ENCODE results near the gene BSPRY. TPM values are rescaled to one million over a fixed set of nuclear protein-coding genes. Genes with fewer than 3 reads are reported as not detected.
"Not testable (repeated sequence)": the region's sequence is repeated elsewhere in the genome, so short reads cannot be mapped to it uniquely, and the experiment has no call there.

BSPRY gene
- total RNA-seq, 1 donor from 2014 or later: under 0.01 TPM

DNA sequence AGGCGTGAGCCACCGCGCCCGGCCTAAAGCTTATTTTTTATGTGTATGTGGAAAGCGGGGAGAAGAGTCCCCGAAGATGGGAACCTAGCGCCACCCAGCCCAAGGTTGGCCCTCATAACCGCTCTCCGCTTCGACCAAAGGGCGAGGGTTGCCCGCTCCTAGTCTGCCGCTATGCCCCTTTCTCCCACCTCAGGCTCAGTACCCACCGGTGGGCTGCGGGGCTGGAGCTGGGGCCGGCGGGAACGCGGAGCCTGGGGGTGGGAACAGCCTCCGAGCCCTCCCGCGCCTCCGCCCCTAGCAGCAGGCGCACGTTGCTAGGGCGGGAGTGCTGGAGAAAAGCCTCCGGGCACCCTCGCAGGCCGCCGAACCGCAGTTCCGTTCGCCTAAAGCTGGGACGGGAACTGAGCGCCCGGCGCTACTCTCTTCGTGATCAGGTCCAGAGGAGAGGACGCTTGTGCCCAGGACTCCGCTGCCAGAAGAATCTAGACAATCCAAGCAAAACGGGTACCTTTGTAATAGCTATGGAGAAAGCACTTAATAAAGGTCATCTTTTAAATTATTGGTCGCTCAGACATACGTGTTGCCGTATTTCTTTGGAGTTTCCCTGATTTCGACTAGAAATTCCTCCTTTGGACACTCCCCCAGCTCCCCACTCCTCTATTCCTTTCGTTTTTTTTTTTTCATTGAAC, 9.2 kb upstream of the BSPRY start, which contains the start of gene WDR31:
Gene WDR31 (minus strand): TSS at position 265 of the 689 bp plus-strand sequence. CDS start 8,253 bp downstream, outside the sequence.
- FAIRE-seq (no peak), DNase-seq (ENCODE audit: low spot score in 2 of 2) (peak; percentile 81 to 87)

DNA sequence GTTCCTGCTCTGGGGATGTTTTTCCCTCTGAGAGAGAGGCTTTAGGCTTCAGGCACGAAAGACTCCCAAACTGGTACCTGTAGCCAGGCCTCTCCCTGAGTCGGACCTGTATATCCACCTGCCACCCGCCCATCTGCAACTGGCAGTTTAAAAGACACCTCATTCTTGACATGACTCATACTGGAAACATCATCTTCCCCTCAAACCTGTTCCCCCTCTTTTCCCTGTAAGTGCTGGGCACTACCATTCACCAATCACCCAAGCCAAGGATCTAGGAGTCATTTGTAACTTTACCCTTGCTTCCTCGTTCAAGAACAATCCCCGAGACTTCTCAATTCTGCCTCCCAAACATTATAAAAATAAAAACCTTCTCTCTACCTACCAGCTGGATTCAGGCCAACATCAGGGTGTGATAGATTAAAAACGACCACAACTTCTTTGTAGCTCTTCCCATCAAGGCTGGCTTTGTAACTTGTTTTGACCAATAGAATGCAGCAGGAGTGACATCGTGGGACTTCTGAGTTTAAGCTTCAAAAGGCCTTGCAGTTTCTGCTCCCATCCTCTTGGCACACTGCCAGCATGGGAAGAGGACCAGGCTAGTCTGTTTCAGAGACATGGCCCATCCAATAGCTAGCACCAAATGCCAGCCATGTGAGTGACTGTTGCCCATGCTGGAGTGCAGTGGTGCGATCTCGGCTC, 7.5 kb upstream of the BSPRY start:
- no peak for DNase-seq (ENCODE audit: low spot score in 2 of 2)
- no peak for FAIRE-seq

DNA sequence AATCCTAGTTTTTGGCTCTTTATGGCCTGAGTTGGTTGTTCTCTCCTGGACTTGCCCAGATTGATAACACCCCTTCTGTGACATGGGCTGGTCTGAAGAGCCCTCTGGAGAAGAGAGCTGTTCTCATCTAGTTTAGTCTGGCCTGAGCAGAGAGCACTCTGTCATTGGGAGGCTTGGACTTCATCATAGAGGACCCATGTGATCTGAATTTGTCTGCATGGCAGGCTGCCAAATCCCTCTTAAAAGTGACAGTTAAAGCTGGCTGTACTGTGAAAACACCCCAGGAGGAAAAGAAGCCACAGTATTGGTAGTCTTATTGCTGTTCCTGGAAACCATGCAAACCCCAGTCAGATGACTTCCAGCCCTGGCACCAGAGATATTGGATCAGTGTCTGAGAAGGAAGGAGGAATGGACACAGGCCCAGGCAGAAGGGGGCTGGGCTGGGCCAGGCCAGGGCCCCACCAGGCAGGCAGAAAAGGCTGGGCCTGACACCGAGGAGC, 5.6 kb upstream of the BSPRY start:
- FAIRE-seq (no peak), DNase-seq (ENCODE audit: low spot score in 2 of 2) (peak; percentile 52 to 65)

DNA sequence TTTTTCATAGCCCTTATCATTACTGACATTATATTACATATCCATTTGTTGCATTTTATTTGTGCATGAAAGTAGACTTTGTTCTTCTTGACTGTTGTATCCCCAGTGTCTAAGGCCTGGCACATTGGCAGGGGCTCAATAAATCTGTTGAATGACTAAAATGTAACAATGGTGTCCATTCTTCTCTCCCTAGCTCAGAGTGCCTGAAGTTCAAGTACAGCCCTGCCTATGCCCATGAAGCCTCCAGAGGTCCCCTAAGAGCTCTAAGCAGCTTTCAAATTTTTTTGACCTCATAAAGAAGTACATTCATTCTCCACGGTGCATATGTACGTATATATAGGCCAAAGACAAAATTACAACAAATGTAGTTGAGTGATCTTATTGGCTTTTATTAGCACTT, 4.2 kb upstream of the BSPRY start:
- DNase-seq (ENCODE audit: low spot score in 2 of 2): peak in 1 of 2 donors; percentile 19
- no peak for FAIRE-seq

DNA sequence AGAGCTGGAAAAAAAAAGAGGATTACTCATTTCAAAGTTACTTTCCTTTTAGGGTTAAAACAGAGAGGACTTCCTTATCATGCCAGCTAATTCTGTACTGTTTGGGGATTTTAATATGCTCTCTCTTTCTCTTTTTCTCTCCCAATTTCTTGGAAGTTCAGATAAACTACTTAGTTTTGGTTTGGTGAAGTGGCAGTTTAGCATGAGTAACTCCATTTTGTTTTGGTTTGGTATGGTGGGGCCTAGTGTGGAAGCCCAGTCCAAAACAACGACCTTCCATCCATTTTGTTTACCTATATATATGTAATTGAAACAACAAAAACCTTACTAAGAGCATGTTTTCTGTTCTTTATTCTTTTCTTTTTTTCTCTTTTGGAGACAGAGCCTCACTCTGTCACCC, 3.7 kb upstream of the BSPRY start:
- DNase-seq (ENCODE audit: low spot score in 2 of 2): no peak
- FAIRE-seq: no peak

DNA sequence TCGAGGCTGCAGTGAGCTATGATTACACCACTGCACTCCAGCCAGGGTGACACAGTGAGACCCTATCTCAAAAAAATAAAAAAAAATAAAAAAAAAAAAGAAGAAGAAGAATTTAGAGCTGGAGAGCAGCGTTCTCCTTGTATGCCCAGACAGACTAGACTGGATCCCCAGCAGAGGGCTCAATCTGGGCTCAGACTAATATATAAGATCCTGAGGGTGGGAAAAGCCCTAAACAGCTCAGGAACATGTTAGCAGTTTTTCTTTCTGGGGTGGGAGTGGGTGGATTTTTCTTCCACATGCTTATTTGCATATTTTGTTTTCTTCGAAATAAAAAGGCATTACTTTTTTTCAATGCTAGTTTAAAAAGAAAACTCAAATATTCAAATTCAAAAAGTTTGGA, 904 bp upstream of the BSPRY start:
- no peak for DNase-seq (ENCODE audit: low spot score in 2 of 2)
- no peak for FAIRE-seq

DNA sequence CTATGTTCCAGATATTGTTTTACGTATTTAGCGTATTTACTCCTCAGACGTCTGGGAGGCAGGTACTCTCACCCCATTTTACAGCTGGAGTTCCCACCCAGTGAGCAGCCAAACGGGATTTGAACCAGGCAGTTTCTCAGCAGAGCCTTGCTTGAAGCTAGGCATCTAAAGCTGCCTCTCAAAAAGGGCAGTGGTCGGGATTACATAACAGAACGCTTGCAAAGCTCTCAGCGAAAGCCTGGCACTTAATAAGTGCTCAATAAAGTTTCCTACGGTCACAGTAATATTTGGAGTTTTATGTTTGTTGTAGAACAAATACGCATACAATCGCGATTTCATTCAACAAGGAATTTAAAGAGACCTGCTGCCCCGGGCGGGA, 286 bp upstream of the BSPRY start:
- no peak for FAIRE-seq
- DNase-seq (ENCODE audit: low spot score in 2 of 2): no peak

DNA sequence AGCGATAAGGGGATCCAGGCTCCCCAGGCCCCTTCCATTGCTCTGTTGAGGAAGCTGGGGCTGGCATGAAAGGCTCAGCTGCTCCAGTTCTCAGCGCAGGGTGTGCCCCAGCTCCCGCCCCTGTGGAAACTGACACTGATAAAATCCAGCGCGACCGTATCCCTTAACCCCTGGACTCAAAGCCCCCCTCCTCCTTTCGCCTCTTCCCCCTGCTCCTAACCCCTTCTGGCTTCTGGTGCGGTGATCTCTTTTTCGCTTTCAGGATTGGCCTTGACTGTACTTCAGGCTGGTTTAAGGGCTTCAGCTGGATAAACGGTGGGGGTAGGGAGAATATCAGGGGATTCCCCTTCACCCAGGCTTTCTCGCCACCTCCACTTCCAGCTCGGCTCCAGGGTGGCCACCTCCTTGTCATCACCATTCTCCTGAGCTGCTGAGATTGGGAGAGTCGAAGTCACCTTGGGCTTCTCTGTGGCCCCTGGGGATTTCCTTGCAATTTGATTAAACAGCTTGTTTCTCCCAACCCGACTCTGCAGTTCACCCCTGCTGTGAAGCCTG, 843 bp downstream of the BSPRY start:
- DNase-seq (ENCODE audit: low spot score in 2 of 2): no peak
- no peak for FAIRE-seq

DNA sequence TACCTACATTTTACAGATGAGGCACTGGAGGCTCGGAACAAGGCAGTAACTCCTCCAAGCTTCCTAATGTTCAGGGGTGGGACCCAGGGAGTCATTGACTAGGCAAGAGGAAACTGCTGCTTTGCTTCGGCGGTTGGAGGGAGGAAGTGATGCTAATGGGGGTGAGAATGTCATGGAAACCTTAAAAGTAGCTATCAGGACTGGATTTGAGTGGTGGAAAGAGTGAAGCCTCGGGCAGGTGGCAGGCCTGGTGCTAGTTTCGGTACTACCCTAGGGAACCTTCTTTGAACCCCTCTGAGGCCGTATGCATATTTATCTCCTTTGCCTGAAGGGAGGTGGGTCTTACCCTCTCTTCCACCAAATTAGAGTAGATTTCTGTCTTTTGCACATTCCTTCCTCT, 1.6 kb downstream of the BSPRY start:
- no peak for DNase-seq (ENCODE audit: low spot score in 2 of 2)
- no peak for FAIRE-seq

DNA sequence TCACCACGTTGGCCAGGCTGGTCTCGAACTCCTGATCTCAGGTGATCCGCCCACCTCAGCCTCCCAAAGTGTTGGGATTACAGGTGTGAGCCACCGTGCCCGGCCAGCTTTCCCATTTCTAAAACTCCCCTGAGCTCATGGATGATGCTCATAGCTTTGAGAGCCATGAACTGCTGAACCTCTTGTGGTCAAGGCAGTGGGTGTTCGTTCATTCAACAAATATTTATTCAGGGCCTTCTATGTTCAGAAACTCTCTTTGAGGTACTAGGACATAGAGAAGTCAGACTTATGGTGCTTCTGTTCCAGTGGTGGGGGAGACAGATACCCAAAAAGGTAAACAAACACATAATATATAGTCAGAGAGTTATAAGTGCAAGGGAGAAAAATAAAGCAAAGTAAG, 2.7 kb downstream of the BSPRY start:
- DNase-seq (ENCODE audit: low spot score in 2 of 2) (no peak), FAIRE-seq (no peak)

DNA sequence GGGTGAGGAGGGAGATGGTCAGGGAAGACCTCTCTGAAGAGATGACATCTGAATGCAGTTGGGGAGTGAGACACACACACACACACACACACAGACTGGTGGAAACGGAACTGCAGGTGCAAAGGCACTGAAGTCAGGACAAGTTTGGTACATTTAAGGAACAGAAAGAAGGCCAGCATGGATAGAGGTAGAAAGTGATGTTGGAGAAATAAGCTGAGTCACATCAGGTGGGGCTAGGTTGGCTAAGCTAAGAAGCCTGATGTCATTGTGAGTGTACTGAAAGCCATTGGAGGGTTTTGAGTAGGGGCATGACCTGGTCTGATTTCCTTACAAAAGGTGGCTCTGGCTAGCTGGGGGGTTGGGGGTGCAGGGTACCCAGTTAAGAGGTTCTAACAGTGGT, 3.1 kb downstream of the BSPRY start:
- DNase-seq (ENCODE audit: low spot score in 2 of 2) (no peak), FAIRE-seq (no peak)

DNA sequence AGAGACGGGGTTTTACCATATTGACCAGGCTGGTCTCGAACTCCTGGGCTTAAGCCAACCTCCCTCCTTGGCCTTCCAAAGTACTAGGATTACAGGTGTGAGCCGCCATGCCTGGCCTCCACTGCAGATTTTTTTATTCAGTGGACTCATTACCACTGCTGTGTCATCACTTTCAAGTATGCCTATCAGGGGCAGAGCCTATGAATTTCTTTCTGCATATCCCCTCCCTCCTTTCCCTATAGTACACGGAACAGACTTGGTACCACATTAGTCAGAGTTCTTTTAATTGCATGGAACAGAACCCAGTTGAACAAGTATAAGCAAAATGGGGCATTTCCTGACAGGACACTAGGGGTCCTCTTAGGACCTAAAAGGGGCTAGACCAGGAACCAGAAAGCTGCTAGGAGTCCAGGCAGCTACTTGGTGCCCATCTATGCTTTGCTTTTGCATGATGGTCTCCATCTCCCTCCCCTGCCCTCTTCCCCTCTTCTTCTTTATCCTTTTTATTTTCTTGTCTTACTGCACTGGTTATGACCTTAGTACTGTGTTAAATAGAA, 5.8 kb downstream of the BSPRY start:
- no peak for FAIRE-seq
- DNase-seq (ENCODE audit: low spot score in 2 of 2): no peak

DNA sequence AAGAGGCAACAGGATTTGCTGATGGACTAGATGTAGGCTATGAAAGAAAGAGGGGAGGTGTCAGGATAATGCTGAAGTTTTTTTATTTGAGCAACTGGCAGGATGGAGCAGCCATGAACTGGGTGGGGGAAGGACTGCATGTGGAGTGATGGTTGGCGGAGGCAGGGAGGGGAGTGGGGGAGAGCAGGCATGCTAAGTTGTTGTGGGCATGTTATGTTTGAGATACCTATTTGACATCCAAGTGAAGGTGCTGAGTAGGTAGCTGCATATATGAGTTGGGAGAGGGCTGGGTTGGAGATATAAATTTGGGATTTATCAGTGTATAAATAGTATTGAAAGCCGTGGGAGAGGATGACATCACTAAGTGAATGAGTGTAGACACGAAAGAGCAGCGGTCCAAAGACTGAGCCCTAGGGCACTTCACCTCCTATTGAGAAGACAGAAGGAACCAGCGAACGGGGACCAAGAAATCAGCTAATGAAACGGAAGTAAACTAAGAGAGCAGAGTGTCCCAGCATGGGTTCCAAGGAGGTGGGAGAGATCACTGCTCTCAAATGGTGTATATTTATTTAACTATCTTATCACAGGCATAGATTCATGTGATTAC, 7.4 kb downstream of the BSPRY start:
- FAIRE-seq (no peak), DNase-seq (ENCODE audit: low spot score in 2 of 2) (no peak)

DNA sequence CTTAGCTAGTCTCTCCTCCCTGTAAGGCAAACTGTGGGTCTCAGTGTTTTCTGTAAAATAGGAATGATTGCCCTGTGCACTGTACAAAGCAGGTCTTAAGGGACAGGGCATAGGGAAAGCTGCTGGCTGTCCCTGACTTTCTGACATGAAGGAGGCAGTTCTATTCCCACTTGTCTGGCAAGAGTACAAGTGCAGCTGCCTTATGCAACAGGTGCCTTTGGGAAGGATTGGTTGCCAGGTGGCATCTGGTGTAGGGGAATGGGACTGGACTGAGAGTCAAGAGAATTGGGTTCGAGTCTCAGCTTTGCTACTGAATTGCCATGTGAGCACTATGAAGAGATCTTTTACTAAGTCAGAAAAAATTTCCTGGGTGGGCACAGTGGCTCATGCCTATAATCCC, 10.0 kb downstream of the BSPRY start:
- no peak for DNase-seq (ENCODE audit: low spot score in 2 of 2)
- FAIRE-seq: no peak

DNA sequence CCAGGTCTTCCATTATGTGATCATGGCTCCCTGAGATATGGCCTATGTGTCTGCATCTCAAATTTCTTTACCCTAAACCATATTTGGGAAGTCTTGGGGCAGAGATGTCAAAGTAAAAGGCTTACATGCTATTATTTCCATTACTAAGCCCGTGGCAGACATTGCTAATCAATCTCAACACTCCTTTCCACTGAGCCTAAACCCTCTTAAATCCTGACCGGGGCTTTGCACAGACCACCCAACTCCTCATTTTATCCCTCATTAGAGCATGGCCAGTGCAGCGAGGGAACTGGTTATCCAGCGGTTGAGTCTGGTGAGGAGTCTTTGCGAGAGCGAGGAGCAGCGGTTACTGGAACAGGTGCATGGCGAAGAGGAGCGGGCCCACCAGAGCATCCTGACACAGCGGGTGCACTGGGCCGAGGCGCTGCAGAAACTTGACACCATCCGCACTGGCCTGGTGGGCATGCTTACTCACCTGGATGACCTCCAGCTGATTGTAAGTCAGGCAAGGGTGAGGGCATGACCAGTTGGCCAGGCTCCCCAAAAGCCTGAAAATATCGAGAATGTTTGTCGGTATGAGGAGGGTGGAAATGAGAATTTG, 11.0 kb downstream of the BSPRY start:
- DNase-seq (ENCODE audit: low spot score in 2 of 2) (no peak), FAIRE-seq (no peak)

DNA sequence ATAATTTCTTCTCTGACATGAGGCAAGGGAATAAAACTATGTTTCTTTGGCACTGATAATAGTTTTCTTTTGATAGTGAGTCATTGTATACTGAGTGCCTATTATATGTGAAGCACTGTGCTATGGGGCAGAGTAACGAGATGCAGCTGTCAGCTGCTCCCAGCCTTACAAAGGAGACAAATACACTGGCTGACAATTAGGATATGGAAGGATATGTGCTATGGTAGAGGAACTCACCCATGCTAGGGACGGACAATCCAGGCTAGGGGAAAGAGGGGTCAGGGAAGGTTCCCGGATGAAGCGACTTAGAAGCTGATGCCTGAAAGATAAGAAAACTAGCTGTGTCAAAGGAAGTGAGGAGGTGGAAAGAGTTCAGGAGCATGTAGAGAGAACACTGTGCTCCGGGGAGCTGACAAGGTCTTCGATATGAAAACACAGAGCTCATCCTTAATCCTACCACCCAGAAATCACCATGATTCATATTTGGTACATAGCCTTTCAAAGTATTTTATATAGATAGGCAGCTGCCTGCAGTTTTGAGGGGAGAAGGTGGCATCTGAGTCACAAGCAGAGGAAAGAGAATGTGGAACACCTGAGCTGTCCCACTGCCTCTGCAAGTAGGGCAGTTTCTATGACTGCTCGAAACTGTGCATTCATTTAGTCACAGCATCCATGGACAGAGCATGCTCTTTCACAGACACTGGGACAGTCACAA, 12.1 kb downstream of the BSPRY start:
- no peak for DNase-seq (ENCODE audit: low spot score in 2 of 2)
- no peak for FAIRE-seq

DNA sequence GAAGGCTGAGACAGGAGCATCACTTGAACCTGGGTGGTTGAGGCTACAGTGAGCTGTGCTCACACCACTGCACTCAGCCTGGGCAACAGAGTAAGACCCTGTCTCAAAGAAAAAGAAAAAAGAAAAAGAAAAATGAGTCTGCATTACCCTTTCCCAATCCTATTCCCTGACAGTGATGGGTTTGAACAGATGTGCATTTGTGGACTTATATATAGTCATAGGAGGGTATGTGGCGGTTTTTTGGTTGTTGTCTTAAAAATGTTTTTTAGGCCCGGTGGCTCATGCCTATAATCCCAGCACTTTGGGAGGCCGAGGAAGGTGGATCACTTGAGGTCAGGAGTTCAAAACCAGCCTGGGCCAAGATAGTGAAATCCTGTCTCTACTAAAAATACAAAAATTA, 14.0 kb downstream of the BSPRY start:
- no peak for DNase-seq (ENCODE audit: low spot score in 2 of 2)
- FAIRE-seq: no peak

DNA sequence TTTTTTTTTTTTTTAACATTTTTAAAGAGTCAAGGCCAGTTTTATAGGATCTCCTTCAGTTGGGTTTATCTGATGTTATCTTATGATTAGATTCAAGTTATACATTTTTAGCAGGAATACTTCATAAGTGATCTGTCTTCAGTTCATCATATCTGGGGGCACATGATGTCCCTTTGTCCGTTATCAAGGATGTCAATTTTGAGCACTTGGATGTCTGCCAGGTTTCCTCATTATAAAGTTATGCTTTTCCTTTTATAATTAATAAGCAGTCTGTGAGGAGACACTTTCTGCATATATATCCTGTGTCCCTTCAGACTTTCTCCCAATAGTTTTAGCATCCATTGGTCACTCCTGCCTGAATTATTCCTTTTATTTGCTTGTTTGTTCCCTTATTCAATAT, 15.6 kb downstream of the BSPRY start:
- FAIRE-seq (no peak), DNase-seq (ENCODE audit: low spot score in 2 of 2) (no peak)

DNA sequence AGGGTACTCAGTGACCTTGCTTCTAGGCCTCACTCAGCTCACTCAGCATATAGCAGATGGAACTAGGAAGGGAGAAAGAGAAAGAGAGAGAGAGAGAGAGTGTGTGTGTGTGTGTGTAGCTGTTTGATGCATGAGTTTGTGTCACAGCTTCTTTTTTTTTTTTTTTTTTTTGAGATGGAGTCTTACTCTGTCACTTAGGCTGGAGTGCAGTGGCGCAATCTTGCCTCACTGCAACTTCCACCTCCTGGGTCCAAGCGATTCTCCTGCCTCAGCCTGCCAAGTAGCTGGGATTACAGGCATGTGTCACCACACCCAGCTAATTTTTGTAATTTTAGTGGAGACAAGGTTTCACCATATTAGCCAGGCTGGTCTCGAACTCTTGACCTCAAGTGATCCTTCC, 16.3 kb downstream of the BSPRY start:
- not testable (repeated sequence) for FAIRE-seq; DNase-seq (ENCODE audit: low spot score in 2 of 2)

Data from frontal cortex (tissue), 4 donors.